DMS 273 treated with DMSO at 0.1 percent for 48 hours (cell line): ENCODE measurements around the gene GNPTG.

ENCODE experiments used
- DNase-seq: peaks from one replicate; lab custom pipeline; 2025; lab: John Stamatoyannopoulos, UW

The GNPTG gene

GRCh38 chr16:1394367-1394951 is 42.7 kb downstream of the GNPTG start:
- no peak for DNase-seq

DNA sequence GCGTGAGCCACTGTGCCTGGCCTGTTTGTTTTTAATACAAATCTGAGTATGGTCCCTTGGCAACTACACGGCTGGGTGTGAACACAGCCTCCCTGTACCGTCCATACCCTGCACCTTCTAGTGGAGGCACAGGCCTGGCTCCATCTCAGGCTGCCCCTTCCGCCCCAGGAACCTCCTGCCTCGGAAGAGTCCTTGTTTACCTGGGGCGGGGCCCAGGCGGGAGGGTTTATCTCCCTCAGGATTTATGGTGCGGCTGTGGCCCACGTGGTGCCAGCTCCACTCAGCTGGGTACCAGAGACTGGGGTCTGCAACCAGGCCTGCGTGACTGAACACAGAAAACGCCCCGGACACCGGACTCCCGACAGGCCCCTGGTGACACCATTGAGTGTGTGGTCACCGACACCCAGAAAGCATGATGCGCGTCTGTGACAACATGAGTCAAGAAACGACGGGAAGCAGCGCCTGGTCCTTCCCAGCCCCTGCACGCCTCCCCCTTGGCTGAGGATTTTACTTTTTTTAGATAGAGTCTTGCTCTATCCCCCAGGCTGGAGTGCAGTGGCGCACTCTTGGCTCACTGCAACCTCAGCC is 43.8 kb downstream of the GNPTG start:
- DNase-seq: no peak

DNA sequence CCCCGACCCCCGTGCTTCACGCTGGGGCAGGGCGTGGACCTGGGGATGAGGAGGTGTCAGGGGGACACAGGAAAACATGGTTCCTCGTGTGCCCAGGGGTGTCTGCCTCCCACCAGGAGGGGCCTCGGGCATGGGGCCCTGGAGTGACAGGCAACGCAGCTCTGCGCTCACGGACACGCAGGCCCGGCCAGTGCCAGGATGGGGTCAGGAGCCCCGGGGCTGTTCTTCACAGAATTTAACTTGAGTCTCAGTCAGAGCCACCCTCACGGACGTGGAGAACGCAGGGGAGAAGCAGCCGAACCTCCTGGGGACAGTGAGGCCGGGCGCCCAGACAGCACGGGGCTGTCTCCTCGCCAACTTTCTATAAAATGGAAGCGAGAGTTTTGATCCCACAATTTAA is 46.0 kb downstream of the GNPTG start:
- no peak for DNase-seq

GRCh38 chr16:1398351-1398750 is 46.6 kb downstream of the GNPTG start:
- DNase-seq: no peak

DNA sequence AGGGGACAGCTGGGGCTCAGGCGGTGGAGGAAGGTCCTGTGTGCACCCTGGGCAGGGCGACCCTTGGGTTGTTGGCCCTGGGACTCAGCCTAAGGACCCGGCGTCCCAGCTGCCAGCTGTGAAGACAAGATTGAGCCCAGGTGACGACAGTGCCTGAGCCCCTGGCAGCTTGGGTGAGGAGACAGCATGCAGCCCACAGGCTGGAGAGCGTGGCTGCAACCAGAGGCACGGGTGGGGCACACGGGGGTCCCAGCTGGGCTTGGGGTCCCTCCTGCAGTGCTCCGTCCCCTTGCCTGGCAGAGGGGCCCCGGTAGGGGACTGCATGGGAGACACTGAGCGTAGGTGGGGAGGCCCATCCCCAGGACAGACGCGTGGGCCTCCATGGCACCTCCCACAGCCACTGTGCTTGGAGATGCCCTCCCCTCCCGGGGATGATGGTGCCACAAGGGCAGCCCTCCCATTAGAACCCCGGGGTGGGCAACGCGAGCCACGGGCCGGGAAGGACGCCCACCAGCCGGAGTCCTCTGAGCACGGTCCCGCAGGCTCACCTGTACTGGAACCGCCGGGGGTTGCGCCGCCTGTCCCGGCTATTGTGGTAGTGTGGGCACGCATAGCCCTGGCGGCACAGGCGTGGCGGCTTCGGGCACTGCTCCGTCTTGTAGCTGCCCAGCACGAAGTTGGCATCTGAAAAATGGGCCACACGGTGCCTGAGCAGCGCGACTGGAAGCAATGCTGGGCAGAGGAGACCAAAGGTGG is 47.3 kb downstream of the GNPTG start:
- DNase-seq: no peak

DNA sequence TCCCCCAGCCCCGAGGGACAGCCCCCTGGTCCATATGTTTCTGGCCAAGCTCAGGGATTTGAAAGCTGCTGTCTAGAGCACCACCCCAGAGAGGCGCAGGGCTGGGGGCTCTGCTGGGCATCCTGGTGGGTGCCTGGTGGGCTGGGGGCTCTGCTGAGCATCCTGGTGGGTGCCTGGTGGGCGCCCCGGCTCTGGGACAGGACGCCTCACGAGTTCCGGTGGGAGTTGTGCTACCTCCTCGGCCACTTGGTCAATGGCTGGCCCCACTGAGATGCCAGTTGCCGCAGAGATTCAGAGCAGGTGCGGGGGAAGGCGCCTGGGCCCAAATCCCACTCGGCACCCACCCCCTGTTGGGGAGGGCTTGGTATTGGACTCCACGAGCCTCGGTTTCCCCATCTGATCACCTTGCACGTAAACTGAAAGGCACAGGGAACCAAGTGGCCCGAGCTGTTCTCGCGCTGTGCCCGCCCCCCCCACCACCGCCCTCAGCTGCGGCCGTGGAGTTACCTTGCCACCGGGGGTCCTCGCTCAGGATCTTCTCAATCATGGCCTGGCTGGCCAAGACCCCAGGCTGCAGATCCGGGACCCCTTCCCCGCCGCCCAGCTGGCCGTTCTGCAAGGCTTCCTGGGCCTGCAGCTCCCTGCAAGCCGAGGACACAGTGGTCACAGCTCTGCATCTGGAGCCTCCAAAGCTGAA is 49.5 kb downstream of the GNPTG start:
- no peak for DNase-seq

DNA sequence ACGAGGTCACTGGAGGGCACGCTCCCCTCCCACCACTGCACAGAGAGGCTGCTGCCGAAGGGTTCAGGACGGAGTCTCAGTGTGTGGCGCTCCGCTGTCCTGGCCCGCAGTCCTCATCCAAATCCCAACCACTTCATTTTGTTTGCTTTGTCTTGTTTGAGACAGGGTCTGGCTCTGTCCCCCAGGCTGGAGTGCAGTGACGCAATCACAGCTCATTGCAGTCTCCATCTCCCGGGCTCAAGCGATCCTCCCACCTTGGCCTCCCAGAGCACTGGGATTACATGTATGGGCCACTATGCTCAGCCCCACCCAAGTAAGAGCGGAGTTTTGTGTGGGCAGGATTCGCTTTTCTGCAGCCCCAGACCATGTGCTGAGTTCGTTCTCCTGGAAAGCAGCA is 50.0 kb downstream of the GNPTG start:
- DNase-seq: no peak

DNA sequence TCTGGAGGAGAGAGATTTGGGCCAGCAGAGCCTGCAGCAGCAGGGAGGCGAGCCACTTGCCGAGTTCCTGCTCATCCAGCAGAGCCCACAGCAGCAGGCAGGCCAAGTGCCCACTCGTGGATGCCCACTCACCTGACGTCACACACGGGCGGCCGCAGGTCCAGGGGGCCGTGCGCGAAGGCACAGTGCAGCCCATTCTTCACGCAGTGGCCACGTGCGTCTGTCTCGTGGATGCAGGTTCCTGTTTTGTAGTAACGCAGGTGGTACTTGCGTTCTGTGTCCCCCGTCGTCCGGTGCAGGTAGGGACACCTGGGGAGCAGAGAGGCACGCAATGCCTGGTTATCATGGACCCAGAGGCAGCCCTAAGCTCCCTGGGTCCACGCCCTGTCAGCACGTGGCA is 51.3 kb downstream of the GNPTG start:
- DNase-seq: no peak

- DNase-seq: no peak
Observed at GRCh38 chr16:1403733-1404132, 52.0 kb downstream of the GNPTG start.

DNA sequence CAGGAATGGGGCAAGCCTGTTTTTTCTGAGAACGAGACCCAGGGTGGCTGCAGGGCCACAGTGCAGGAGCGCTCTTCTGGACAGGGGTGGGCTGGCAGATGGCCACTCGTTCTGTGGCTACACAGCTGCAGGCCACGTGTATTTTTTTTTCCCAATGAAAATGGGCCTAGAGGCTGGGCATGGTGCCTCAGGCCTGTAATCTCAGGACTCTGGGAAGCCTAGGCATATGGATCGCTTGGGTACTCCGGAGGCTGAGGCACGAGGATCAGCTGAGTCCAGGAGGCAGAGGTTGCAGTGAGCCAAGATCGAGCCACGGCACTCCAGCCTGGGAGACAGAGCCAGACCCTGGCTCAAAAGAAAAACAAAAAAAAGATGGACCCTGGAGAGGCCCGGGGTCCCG is 56.0 kb downstream of the GNPTG start:
- DNase-seq: no peak

DNA sequence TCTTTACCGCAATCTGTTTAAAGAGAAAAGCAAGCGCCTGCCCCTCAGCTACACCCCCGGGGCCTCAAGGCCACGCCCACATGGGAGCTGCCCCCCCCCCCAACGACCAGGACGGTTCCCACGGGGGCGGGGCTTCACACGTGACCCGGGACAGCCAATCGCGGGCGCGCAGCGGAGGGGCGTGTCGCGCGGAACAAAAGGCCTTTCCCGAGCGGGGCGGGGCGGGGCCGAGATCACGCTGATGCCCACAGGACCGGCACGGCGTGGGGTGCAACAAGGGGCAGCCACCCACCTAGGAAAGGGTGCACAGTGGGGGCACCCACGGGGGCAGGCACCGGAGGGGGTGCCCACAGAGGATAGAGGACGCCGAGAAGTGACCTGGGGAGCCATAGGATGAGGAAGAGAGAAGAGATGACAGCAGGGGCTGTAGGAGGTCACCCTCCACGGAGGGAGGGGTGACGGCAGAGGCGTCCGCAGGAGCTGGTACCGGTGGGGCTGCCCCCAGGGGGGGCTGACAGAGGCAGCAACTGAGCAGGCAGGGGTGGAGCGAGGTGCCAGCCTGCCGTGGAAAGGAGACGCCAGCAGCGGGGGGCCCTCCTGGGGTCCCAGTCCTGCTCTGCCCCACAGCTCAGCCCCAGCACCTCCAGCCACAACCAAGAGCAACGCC is 56.6 kb downstream of the GNPTG start:
- DNase-seq: peak; percentile 48

DNA sequence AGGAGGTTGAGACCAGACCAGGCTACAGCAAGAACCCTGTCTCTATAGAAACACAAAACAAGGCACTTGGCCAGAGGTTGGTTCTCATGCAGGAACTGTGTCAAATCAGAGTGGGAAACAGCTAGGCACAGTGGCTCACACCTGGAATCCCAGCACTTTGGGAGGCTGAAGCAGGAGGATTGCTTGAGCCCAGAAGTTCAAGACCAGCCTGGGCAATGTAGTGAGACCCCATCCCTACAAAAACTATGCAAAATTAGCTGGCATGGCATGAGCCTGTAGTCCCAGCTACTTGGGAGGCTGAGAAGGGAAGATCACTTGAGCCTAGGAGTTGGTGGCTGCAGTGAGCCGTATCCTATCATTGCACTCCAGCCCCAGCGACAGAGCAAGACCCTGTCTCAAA is 61.1 kb downstream of the GNPTG start:
- no peak for DNase-seq
